Measurements from ENCODE around the gene PRKG1.

DNA sequence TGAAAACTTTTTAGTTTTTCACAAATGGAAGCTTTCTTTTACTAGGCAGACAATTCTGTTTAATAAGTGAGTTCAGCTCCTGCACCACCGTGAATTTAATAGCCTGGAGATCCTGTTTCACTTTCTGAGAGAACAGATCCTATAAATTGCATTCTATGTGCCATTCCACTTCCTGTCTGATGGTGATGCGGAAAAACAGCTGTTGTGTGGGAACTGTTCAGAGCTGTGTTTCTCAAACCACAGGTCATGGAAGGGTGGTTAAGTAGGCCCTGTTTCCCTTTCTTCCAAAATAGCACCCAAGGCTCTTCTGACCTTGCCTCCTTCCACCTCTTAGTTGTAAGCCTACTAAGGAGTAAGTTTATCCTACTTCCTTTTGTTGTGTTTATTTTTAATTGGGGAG lies 1142.6 kb downstream of the PRKG1 start:
- TF ChIP-seq POLR2A (IDR thresholded peaks at IDR 0.05) = no peak
- TF ChIP-seq, protein P1, sequence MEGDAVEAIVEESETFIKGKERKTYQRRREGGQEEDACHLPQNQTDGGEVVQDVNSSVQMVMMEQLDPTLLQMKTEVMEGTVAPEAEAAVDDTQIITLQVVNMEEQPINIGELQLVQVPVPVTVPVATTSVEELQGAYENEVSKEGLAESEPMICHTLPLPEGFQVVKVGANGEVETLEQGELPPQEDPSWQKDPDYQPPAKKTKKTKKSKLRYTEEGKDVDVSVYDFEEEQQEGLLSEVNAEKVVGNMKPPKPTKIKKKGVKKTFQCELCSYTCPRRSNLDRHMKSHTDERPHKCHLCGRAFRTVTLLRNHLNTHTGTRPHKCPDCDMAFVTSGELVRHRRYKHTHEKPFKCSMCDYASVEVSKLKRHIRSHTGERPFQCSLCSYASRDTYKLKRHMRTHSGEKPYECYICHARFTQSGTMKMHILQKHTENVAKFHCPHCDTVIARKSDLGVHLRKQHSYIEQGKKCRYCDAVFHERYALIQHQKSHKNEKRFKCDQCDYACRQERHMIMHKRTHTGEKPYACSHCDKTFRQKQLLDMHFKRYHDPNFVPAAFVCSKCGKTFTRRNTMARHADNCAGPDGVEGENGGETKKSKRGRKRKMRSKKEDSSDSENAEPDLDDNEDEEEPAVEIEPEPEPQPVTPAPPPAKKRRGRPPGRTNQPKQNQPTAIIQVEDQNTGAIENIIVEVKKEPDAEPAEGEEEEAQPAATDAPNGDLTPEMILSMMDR (IDR thresholded peaks at IDR 0.05) = no peak
